Left ventricle myocardium inferior (tissue), 1 donor: ENCODE measurements around the gene NFE2L3. TPM values are rescaled to one million over a fixed set of nuclear protein-coding genes. Genes with fewer than 3 reads are reported as not detected.

Experiments
- DNase-seq: peaks from one replicate; pipeline ENCODE4 v3.0.0-alpha.2; 2020
- H3K27ac ChIP-seq: fragments of 200-600 bp; replicated peaks from 2 replicates; pipeline ENCODE4 v1.8.0; 2021
- H3K27me3 ChIP-seq: fragments of 200-600 bp; 2 replicates; pipeline ENCODE4 v1.8.0; 2021; ENCODE audit warnings: low read depth
- H3K36me3 ChIP-seq: fragments of 200-600 bp; 2 replicates; pipeline ENCODE4 v1.8.0; 2021
- H3K4me1 ChIP-seq: fragments of 200-600 bp; 2 replicates; pipeline ENCODE4 v1.8.0; 2021
- H3K4me3 ChIP-seq: fragments of 200-600 bp; 2 replicates; pipeline ENCODE4 v1.8.0; 2021; ENCODE audit warnings: mild to moderate bottlenecking, moderate library complexity
- H3K9me3 ChIP-seq: fragments of 200-600 bp; replicated peaks from 2 replicates; pipeline ENCODE4 v1.8.0; 2021
- intact Hi-C: fragments of 100-400 bp; cut with micrococcal nuclease; formaldehyde crosslinking; loops from one replicate; pipeline ENCODE4 v1.11.0; 2022
- total RNA-seq: library from RNA; stranded (reverse); fragmentation: NEBNext Ultra II Directional; extraction: Animal tissue kit (Norgen Biotek cat#: 25700); gene quantifications from one replicate; pipeline ENCODE4 v1.2.1, GENCODE V29; 2021
- TF ChIP-seq, protein P1 (sequence below): fragments of 200-600 bp; IDR thresholded peaks from 2 replicates; pipeline ENCODE4 v1.8.0; 2021; ENCODE audit warnings: antibody characterized with exemption, mild to moderate bottlenecking, borderline replicate concordance
- donor health status: DM: no; HTN: yes; CAD: no; lungs with severe emphysema.

Gene NFE2L3
- total RNA-seq, 1 donor from 2014 or later: 0.99 TPM

GRCh38 chr7:26185131-26185843, 33.3 kb downstream of the NFE2L3 start:
- TF ChIP-seq, protein P1, sequence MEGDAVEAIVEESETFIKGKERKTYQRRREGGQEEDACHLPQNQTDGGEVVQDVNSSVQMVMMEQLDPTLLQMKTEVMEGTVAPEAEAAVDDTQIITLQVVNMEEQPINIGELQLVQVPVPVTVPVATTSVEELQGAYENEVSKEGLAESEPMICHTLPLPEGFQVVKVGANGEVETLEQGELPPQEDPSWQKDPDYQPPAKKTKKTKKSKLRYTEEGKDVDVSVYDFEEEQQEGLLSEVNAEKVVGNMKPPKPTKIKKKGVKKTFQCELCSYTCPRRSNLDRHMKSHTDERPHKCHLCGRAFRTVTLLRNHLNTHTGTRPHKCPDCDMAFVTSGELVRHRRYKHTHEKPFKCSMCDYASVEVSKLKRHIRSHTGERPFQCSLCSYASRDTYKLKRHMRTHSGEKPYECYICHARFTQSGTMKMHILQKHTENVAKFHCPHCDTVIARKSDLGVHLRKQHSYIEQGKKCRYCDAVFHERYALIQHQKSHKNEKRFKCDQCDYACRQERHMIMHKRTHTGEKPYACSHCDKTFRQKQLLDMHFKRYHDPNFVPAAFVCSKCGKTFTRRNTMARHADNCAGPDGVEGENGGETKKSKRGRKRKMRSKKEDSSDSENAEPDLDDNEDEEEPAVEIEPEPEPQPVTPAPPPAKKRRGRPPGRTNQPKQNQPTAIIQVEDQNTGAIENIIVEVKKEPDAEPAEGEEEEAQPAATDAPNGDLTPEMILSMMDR: no peak
- Histone ChIP-seq H3K27ac (no peak overlapping the region), H3K4me3 (no peak overlapping the region), H3K4me1 (peaks cover 46% of the 10 kb centered on the region), H3K36me3 (peaks cover 49% of the 10 kb centered on the region), H3K9me3 (no peaks in the 10 kb centered on the region), H3K27me3 (no peaks in the 10 kb centered on the region)
- intact Hi-C loops: no loop called here
- DNase-seq: no peak

DNA sequence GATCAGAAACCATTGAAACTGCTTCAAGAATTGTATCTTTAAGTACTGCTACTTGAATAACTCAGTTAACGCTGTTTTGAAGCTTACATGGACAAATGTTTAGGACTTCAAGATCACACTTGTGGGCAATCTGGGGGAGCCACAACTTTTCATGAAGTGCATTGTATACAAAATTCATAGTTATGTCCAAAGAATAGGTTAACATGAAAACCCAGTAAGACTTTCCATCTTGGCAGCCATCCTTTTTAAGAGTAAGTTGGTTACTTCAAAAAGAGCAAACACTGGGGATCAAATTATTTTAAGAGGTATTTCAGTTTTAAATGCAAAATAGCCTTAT, 33.8 kb downstream of the NFE2L3 start:
- TF ChIP-seq, protein P1: no peak
- Histone ChIP-seq H3K4me3 (no peak overlapping the region), H3K36me3 (peaks cover 54% of the 10 kb centered on the region), H3K27me3 (no peaks in the 10 kb centered on the region), H3K9me3 (no peaks in the 10 kb centered on the region), H3K27ac (no peak overlapping the region), H3K4me1 (peaks cover 51% of the 10 kb centered on the region)
- no peak for DNase-seq
- intact Hi-C loops: no loop called here

DNA sequence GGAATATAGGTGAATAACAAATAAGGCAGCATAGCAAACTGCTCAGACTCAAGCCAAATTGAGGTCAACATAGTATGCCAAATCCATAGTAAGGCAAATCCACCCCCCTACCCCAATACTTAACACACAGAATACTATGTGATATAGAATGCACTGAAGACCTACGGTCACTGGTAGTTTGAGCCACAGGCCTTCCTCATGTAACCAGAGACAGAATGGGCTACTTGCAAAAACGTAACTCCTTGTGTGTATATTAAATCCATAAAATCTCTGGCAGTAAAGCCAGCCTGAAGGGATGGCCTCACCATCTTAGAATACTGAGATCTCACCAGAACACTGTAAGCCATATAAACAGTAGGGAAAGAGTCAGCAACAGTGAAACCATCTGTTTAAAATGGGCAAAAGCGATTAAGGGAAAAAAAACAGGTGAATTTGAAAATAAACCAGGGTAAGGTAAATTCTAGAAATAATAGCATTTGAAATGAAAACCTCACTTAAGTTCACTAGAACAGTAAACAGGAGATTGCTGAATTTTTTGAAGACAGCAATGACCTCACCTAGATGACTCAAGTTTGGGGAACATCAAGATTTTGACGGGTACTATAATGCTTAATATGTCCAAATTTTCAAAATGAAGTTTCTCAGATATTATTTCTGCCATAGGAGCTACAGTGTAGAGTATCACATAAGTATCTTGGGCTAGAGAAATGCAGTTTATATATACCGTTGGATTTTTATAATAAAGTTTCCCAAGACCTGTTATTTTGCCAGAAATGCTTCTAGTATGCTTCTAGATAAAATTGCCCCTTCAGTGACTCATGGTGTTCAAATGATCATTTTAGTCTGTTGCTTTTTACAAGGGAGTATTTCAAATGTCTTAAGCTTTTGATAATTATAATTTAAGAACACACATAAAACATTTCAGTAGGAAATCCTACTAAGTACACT, 34.6 kb downstream of the NFE2L3 start:
- TF ChIP-seq, protein P1: no peak
- no peak for DNase-seq
- H3K36me3 ChIP-seq: peaks cover 63% of the 10 kb centered on the region
- intact Hi-C loops: no loop called here
- peaks cover 51% of the 10 kb centered on the region for H3K4me1 ChIP-seq
- H3K4me3 ChIP-seq: no peak overlapping the region
- no peaks in the 10 kb centered on the region for H3K27me3 ChIP-seq
- no peaks in the 10 kb centered on the region for H3K9me3 ChIP-seq
- no peak overlapping the region for H3K27ac ChIP-seq

DNA sequence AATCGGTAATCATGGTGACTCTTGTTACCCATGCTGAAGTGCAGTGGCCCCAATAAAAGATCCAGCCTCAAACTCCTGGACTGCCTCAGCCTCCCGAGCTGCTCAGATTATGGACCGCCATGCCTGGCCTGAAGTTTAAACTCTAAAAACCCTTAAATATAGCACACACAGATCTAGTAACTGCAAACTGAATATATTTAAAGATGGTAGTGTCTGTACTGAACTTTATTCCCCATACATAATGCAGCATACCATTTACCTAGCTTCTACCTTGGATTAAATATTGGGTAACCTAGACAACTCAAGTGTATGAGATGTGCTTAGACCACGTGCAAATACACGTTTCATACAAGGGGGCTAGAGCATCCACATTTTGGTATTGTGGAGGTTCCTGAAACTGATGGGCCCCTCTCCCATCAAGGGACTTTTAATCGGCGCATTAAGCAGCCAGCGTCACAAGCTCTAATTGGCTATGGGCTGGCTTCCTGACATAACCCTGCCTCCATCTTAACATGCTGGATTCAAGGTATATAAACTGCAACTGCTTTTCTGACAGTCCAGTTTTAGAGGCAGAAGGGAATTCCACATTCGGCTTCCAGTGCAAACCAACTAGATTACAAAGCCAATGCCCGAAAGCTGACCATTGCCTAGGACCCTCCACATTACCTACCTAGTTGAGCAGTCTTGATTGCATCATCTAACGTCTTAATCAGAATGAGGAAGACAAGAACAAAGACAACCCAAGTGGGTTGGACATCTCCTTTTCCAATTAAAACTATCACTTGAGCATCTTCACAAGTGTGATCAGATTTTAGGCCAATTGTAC, 35.6 kb downstream of the NFE2L3 start:
- H3K4me3 ChIP-seq: no peak overlapping the region
- no peaks in the 10 kb centered on the region for H3K9me3 ChIP-seq
- no peak overlapping the region for H3K27ac ChIP-seq
- DNase-seq: no peak
- H3K27me3 ChIP-seq: no peaks in the 10 kb centered on the region
- H3K4me1 ChIP-seq: peaks cover 51% of the 10 kb centered on the region
- TF ChIP-seq, protein P1: no peak
- intact Hi-C loops: no loop called here
- H3K36me3 ChIP-seq: peaks cover 72% of the 10 kb centered on the region
